OCI-LY1 (cell line): ENCODE measurements around the gene CXorf38.

Experiments used
- EZH2 ChIP-seq: fragments of 200-600 bp; sonication (generic), shearing (Covaris generic); IDR thresholded peaks from 2 replicates; pipeline ENCODE4 v1.8.0; 2017; ENCODE audit warnings: borderline replicate concordance, mixed run types, mild to moderate bottlenecking, antibody characterized with exemption, low read length, moderate library complexity, mixed read lengths
- TF ChIP-seq, protein P1 (sequence below): fragments of 200-600 bp; sonication (generic), shearing (Covaris generic); IDR thresholded peaks from 2 replicates; pipeline ENCODE4 v1.5.1; 2017; ENCODE audit warnings: mild to moderate bottlenecking, antibody characterized with exemption, low read length, moderate library complexity, mixed read lengths

GRCh38 chrX:40617566-40617965, 29.8 kb downstream of the CXorf38 start:
- no peak for TF ChIP-seq EZH2
- TF ChIP-seq, protein P1, sequence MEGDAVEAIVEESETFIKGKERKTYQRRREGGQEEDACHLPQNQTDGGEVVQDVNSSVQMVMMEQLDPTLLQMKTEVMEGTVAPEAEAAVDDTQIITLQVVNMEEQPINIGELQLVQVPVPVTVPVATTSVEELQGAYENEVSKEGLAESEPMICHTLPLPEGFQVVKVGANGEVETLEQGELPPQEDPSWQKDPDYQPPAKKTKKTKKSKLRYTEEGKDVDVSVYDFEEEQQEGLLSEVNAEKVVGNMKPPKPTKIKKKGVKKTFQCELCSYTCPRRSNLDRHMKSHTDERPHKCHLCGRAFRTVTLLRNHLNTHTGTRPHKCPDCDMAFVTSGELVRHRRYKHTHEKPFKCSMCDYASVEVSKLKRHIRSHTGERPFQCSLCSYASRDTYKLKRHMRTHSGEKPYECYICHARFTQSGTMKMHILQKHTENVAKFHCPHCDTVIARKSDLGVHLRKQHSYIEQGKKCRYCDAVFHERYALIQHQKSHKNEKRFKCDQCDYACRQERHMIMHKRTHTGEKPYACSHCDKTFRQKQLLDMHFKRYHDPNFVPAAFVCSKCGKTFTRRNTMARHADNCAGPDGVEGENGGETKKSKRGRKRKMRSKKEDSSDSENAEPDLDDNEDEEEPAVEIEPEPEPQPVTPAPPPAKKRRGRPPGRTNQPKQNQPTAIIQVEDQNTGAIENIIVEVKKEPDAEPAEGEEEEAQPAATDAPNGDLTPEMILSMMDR: no peak
